Esophagus squamous epithelium (tissue), 4 donors: Measurements from ENCODE around the gene MBLAC1.

Experiments used
- POLR2A ChIP-seq, 4 donors: fragments of 450-650 bp; IDR thresholded peaks; one replicate each; pipeline ENCODE4 v1.6.1; 2017; ENCODE audit warnings: antibody characterized with exemption in 4 of 4, mild to moderate bottlenecking in 4 of 4, moderate library complexity in 3 of 4
- TF ChIP-seq, protein P1 (sequence below), 6 experiments: fragments of 450-650 bp in 4 of 6; fragments of 200-600 bp in 2 of 6; sonication (generic) in 2 of 6; IDR thresholded peaks; one replicate each; pipeline ENCODE4 v1.5.1; 2016 to 2019; ENCODE audit warnings: antibody characterized with exemption in 6 of 6, mild to moderate bottlenecking in 4 of 6, moderate library complexity in 4 of 6

DNA sequence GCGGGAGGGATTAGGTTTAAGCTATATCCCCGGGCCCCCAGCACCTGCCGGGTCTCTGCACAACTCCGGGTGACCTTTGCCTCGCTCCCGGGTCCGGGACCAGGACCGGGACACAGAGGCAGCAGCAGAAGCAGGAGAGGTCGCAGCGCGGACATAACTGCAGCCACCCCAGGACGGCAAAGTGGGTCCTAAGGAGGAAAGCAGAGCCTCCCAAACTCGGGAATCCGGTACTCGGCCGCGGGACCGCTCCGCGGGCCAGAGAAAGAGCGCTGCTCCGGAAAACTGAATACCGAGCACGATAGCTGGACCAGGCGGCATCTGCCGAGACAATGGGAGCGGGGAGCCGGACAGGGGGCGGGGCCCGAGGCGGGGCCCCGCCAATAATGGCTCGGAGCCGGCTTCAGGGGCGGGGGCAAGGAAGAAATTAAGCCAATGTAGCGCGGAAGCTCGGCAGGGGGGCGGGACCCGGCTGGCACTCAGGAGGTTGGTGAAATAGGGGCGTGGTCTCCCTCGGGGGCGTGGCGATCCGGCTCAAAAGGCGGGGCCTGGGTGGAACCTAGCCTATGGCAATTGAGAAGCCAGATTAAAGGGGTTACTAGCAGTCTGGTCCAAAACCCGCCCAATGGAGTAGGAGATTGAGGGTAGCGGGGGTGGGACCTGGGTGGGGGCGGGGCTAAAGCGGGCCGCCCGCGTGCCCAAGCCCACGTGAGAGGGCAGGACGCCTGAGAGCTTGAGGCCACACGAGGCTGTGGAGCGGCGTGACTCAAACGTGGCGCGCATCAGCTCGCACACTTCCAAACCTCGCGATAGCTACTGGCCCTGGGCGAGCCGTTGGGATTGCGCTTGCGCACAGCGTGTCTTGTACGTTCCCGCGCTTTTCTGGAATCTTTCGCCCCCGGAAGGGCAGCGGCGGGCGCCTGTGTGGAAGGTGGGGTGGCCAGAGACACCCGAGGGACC is 50.6 kb downstream of the MBLAC1 start, which contains the start of the genes GPC2 and STAG3:
- TF ChIP-seq, protein P1, sequence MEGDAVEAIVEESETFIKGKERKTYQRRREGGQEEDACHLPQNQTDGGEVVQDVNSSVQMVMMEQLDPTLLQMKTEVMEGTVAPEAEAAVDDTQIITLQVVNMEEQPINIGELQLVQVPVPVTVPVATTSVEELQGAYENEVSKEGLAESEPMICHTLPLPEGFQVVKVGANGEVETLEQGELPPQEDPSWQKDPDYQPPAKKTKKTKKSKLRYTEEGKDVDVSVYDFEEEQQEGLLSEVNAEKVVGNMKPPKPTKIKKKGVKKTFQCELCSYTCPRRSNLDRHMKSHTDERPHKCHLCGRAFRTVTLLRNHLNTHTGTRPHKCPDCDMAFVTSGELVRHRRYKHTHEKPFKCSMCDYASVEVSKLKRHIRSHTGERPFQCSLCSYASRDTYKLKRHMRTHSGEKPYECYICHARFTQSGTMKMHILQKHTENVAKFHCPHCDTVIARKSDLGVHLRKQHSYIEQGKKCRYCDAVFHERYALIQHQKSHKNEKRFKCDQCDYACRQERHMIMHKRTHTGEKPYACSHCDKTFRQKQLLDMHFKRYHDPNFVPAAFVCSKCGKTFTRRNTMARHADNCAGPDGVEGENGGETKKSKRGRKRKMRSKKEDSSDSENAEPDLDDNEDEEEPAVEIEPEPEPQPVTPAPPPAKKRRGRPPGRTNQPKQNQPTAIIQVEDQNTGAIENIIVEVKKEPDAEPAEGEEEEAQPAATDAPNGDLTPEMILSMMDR (IDR thresholded peaks at IDR 0.05): no peak
- no peak for TF ChIP-seq POLR2A (IDR thresholded peaks at IDR 0.05)
